ENCODE results near the gene GPR37. TPM values are rescaled to one million over a fixed set of nuclear protein-coding genes. Genes with fewer than 3 reads are reported as not detected.

Gene GPR37
- total and polyA plus RNA-seq, 2 experiments from 2014 or later = 3.6 to 8.8 TPM

- H3K27ac ChIP-seq = no peak overlapping the region
- H3K4me2 ChIP-seq = no peak overlapping the region
- 91% methylated on average over 1 of the region's 1 CpG for WGBS (ENCODE audit: low lambda C conversion rate, missing lambda C conversion rate)
- H3K9me3 ChIP-seq (ENCODE audit: low read depth) = no peaks in the 10 kb centered on the region
- no peak for DNase-seq (ENCODE audit: low spot score)
- H3K27me3 ChIP-seq = no peaks in the 10 kb centered on the region
- TF ChIP-seq EZH2 (IDR thresholded peaks at IDR 0.05; ENCODE audit: borderline replicate concordance) (no peak), EZH2phosphoT487 (IDR thresholded peaks at IDR 0.05; ENCODE audit: low read depth, severe bottlenecking, unreplicated experiment) (no peak), CTCF (IDR thresholded peaks at IDR 0.05; ENCODE audit: poor library complexity) (no peak)
- H3K4me3 ChIP-seq = no peak overlapping the region
- H4K20me1 ChIP-seq (ENCODE audit: insufficient read depth, poor library complexity, severe bottlenecking) = no peaks in the 10 kb centered on the region
- no peaks in the 10 kb centered on the region for H3K36me3 ChIP-seq (replicated peaks; ENCODE audit: insufficient read depth, low read depth)
- no peaks in the 10 kb centered on the region for H3K79me2 ChIP-seq
- H2AFZ ChIP-seq = no peak overlapping the region
- H3K9me2 ChIP-seq (replicated peaks; ENCODE audit: insufficient read depth) = no peaks in the 10 kb centered on the region
- no peaks in the 10 kb centered on the region for H3K4me1 ChIP-seq (ENCODE audit: insufficient read depth)
Measured at GRCh38 chr7:124780608-124781007, 15.0 kb upstream of the GPR37 start.

- TF ChIP-seq EZH2 (IDR thresholded peaks at IDR 0.05; ENCODE audit: borderline replicate concordance) = no peak
- TF ChIP-seq CTCF (IDR thresholded peaks at IDR 0.05; ENCODE audit: poor library complexity) = no peak
- TF ChIP-seq EZH2phosphoT487 (IDR thresholded peaks at IDR 0.05; ENCODE audit: low read depth, severe bottlenecking, unreplicated experiment) = no peak
- no peaks in the 10 kb centered on the region for H3K36me3 ChIP-seq (replicated peaks; ENCODE audit: insufficient read depth, low read depth)
- no peaks in the 10 kb centered on the region for H4K20me1 ChIP-seq (ENCODE audit: insufficient read depth, poor library complexity, severe bottlenecking)
- no peaks in the 10 kb centered on the region for H3K27me3 ChIP-seq
- H3K79me2 ChIP-seq = no peaks in the 10 kb centered on the region
- no peak overlapping the region for H3K27ac ChIP-seq
- H3K4me1 ChIP-seq (ENCODE audit: insufficient read depth) = no peaks in the 10 kb centered on the region
- H3K9me2 ChIP-seq (replicated peaks; ENCODE audit: insufficient read depth) = no peaks in the 10 kb centered on the region
- no peaks in the 10 kb centered on the region for H3K9me3 ChIP-seq (ENCODE audit: low read depth)
- H3K4me3 ChIP-seq = no peak overlapping the region
- no peak overlapping the region for H2AFZ ChIP-seq
- DNase-seq (ENCODE audit: low spot score) = no peak
- no peak overlapping the region for H3K4me2 ChIP-seq
Measured at GRCh38 chr7:124780056-124780455, 14.5 kb upstream of the GPR37 start.

- H3K36me3 ChIP-seq (replicated peaks; ENCODE audit: insufficient read depth, low read depth) = no peaks in the 10 kb centered on the region
- no peak overlapping the region for H2AFZ ChIP-seq
- H4K20me1 ChIP-seq (ENCODE audit: insufficient read depth, poor library complexity, severe bottlenecking) = no peaks in the 10 kb centered on the region
- no peak overlapping the region for H3K4me3 ChIP-seq
- H3K4me2 ChIP-seq = no peak overlapping the region
- H3K9me3 ChIP-seq (ENCODE audit: low read depth) = no peaks in the 10 kb centered on the region
- H3K79me2 ChIP-seq = no peaks in the 10 kb centered on the region
- H3K27ac ChIP-seq = no peak overlapping the region
- DNase-seq (ENCODE audit: low spot score) = no peak
- H3K27me3 ChIP-seq = no peaks in the 10 kb centered on the region
- no peaks in the 10 kb centered on the region for H3K4me1 ChIP-seq (ENCODE audit: insufficient read depth)
- TF ChIP-seq EZH2 (IDR thresholded peaks at IDR 0.05; ENCODE audit: borderline replicate concordance) (no peak), EZH2phosphoT487 (IDR thresholded peaks at IDR 0.05; ENCODE audit: low read depth, severe bottlenecking, unreplicated experiment) (no peak), CTCF (IDR thresholded peaks at IDR 0.05; ENCODE audit: poor library complexity) (no peak)
- H3K9me2 ChIP-seq (replicated peaks; ENCODE audit: insufficient read depth) = no peaks in the 10 kb centered on the region
Measured at GRCh38 chr7:124779620-124780019, 14.0 kb upstream of the GPR37 start.

GRCh38 chr7:124779194-124779593 is 13.6 kb upstream of the GPR37 start:
- no peak for DNase-seq (ENCODE audit: low spot score)
- no peaks in the 10 kb centered on the region for H3K36me3 ChIP-seq (replicated peaks; ENCODE audit: insufficient read depth, low read depth)
- H3K79me2 ChIP-seq = no peaks in the 10 kb centered on the region
- no peaks in the 10 kb centered on the region for H3K9me3 ChIP-seq (ENCODE audit: low read depth)
- H3K27me3 ChIP-seq = no peaks in the 10 kb centered on the region
- H3K4me2 ChIP-seq = no peak overlapping the region
- H3K9me2 ChIP-seq (replicated peaks; ENCODE audit: insufficient read depth) = no peaks in the 10 kb centered on the region
- no peaks in the 10 kb centered on the region for H4K20me1 ChIP-seq (ENCODE audit: insufficient read depth, poor library complexity, severe bottlenecking)
- no peak overlapping the region for H3K4me3 ChIP-seq
- WGBS (ENCODE audit: low lambda C conversion rate, missing lambda C conversion rate) = 58% methylated on average over 3 of the region's 3 CpGs
- no peak overlapping the region for H3K27ac ChIP-seq
- TF ChIP-seq EZH2 (IDR thresholded peaks at IDR 0.05; ENCODE audit: borderline replicate concordance) (no peak), EZH2phosphoT487 (IDR thresholded peaks at IDR 0.05; ENCODE audit: low read depth, severe bottlenecking, unreplicated experiment) (no peak), CTCF (IDR thresholded peaks at IDR 0.05; ENCODE audit: poor library complexity) (no peak)
- H2AFZ ChIP-seq = no peak overlapping the region
- H3K4me1 ChIP-seq (ENCODE audit: insufficient read depth) = no peaks in the 10 kb centered on the region
